Fibroblast of the conjunctiva (primary cell): ENCODE data around the gene ABR.
"Not testable (repeated sequence)": the region's sequence is repeated elsewhere in the genome, so short reads cannot be mapped to it uniquely, and the experiment has no call there.

ENCODE experiments used
- DNase-seq: peaks from one replicate; pipeline ENCODE4 v3.0.0-alpha.2; 2010; ENCODE audit warnings: low read depth

ABR gene

DNA sequence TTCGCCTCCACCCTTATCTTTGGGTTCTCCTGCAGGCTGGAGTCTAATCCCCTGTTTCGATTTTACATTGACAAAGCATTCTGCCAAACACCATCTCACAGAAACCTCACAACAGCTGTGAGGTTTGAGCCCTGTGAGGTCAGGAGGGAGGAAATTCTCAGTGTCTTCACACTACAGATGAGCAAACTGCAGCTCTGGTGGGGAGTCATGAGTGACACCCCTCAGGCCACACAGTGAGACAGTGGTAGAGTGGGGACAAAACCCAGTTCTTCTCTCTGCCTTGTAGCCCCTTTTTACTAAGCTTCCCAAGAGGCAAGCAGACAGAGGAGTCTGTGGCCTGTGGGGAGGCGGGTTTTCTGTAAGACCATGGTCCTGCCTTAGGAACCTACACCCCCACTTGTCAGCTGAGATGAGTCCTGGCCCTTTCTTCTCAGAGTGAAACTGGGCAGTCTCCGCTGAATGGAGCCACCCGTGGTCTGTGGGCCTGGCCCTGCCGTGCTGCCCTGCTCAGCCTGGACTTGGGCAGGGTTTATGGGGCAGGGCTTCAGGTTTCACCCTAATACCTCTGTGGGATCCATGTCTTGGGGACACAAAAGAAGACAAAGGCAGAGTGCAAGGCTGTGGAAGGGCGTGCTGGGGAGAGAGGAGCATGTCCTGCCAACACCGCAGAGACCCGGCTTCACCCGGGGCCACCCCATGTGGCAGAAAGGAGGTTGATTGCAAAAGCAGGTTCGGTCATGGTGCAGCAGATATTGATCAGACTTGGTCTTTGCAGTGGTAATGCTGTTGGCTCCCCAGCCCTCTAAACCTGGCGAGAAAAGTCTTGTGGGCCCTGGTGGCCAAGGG is 59.0 kb downstream of the ABR start:
- no peak for DNase-seq

DNA sequence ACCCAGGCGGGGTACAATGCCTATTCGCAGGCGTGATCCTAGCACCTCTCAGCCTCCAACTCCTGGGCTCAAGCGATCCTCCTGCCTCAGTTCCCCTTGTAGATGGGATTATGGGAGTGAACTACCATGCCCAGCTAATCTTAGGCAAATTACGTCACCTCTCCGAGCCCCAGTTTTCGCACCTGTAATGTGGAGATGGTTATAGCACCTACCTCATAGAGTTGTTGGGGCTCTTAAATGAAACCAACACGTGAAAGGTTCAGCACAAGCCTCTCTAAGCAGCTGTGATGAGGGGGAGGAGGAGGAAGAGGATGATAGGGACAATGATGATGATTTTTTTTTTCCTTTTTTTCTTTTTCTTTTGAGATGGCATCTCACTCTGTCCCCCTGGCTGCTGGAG is 59.9 kb downstream of the ABR start:
- DNase-seq, result no peak

GRCh38 chr17:1116602-1117001 is 63.2 kb downstream of the ABR start:
- no peak for DNase-seq

GRCh38 chr17:1112875-1113274 is 66.9 kb downstream of the ABR start:
- no peak for DNase-seq

DNA sequence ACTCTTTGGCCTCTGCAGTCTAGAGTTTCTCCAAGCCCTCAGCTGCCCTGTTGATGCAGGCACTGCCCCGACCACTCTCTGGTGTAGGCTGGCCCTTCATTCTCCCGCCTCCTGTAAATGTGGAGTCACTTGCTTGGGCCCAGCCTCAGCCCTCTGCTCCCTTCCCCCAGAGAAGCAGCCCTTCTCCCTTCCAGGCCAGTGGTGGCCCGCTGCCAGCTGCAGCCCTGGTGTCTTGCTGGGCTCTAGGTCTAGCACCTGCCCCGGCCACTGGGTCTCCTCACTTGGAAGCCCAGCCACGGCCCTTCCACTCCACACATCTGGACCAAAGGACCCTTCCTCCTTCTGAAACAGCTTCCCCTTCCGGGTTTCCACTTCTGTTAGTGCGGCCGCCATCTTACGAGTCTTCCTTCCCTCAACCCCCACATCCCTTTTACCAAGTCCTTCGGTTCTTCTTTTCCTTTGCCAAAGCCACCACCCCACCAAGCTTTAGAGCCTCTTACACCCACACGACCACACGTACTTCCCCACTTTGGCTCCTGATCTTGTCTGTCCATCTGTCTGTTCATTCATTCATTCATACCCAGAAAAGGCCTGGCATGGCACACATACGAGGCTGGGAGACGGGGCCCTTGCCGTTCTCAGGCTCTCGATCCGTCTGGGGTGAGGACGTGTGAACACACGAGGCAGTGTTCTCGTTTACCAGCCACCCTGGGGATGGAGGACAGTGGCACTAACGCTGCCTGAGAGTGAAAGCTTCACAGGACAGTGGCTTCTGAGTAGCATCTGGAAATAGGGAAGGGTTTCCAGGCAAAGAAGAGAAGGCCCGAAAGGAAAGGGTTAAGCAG is 68.0 kb downstream of the ABR start:
- DNase-seq, result no peak

DNA sequence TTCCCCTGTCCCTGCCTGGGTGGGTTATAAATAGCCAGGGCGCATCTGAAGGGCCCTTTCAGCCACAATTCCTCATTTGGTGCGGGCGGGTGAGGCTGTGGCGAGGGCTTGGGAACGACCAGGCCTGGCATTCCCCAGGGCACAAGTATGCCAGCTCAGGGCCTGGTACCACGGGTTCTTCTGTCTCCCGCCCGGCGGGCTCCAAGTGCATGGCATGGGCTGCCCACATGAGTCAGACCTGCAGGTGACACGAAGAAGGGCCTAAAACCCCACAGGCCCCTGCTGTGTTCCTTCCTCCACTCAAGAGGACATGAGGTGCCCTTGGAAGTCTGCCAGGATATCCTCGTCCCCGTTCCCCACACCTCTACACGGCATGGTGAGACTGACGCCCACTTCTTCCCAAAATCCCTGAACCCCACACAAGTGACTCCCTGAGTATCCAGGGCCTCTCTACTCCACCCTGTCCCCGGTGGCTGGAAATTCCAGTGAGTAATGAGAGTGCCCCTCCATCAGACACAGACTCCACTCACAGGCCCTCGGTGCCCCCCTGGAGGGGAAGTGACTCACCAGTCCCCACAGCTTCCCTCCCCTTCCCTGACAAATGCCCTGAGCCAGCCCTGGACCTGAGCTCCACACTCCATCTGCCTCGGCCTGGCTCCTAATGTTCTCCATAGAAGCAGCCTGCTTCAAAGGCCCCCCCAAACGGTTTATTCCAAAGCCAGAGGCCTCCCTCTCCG is 68.8 kb downstream of the ABR start:
- DNase-seq, result no peak

DNA sequence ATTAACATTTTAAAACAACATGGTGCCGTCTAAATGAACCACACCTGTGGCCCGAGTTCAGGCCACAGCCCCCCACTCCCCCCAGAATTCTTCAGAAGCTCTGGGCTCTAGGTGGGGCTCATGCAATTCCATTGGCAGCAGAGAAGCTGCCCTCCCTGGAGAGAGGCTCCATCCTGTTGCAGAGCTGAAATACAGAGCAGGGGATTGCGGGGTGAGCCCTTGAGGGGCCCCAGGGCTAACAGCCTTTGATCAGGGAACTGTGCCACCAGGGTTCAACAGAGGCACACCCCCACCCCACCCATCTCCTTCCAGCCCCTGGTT is 69.3 kb downstream of the ABR start:
- DNase-seq, result no peak

DNA sequence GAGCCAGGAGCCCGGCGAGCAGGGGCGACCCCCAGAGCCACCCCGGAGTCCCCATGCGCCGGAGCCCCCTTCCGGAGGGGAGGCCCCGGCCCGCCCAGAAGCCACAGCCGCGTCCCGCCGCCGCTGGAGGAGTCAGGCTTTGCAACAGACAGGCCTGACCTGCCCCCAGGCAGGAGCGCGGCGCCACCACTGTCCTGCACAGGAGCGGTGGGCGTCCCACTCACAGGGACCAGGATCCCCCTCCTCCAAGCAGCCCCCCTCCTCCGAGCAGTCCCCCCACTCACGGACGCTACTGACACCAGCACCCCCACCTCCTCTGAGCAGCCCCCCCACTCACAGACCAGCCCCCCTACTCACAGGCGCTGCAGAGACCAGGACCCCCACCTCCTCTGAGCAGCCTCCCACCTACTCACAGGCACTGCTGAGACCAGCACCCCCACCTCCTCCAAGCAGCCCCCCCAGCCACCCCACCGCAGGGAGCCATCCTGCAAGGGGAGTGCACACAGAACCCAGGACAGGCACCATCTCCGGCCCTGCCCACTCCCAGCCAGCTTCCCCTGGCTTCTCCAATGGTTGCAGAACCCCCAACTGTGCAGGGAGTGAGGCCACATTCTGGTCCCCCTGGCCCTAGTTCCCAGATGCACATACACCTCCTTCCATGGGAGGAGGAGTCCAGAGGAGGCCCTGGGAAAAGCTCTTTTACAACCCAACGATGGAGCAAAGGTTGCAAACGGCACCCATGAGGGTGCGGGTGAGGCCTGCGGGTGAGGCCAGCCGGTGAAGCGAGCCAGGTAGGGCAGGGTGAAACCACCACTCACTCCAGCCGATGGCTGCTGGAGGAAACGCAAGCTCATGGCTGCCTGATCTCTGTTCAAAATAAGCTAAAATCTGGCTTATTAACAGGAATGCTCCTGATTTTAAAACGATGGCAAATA is 69.9 kb downstream of the ABR start:
- DNase-seq, result no peak

DNA sequence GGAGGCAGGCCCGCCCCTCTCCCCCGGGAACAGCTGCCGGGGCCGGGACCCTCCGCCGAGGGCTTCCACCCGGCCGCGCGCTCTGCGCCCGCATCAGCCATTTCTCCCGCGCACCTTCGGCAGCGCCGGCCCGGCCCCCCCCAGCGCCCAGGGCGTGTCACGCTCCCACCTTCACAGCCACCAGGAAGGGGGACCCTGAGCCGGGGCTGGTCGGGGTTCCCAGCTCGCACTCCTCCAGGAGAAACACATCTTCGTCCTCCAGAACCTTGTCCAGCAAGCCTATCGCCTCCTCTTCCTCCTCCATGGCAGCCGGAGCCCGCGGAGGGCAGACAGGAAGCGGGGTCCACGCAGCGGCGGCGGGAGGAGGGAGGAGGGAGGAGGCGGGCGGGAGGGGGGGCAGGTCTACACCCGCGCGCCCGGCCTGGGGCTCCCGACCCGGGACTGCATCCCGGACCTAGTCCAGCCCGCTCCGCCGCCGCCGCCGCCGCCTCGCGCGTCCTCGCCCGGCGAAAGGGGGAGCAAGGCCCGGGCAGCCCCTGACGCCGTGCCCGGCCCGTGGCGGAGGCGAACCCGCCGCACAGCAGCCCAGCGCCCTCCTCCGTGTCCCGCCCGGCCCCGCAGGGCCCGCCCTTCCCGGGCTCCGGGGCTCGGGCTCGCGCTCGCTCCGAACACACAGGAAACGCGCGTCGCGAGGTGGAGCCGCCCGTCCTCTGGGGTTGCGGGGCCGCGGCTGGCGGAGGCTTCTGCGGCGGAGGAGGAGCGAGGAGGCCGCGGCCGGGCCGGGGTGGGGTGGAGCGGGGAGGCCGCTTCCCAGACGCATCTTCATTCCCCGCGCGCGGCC is 70.8 kb downstream of the ABR start:
- DNase-seq, result no peak

DNA sequence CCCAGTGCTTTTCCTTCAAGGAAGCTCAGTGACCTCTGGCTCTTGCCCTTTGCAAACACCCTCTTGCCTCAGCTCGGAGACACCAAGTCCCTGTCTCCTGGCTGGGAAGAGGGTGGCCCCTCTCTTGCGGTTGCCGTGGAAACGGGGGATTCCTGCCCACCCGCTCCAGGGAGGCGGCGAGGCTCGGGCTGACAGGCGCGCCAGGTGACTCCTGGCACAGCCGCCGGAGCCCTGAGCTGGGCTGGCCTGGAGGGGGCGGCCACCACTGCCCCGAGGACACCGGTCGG is 71.4 kb downstream of the ABR start:
- no peak for DNase-seq

GRCh38 chr17:1107777-1108477 is 71.9 kb downstream of the ABR start:
- no peak for DNase-seq

DNA sequence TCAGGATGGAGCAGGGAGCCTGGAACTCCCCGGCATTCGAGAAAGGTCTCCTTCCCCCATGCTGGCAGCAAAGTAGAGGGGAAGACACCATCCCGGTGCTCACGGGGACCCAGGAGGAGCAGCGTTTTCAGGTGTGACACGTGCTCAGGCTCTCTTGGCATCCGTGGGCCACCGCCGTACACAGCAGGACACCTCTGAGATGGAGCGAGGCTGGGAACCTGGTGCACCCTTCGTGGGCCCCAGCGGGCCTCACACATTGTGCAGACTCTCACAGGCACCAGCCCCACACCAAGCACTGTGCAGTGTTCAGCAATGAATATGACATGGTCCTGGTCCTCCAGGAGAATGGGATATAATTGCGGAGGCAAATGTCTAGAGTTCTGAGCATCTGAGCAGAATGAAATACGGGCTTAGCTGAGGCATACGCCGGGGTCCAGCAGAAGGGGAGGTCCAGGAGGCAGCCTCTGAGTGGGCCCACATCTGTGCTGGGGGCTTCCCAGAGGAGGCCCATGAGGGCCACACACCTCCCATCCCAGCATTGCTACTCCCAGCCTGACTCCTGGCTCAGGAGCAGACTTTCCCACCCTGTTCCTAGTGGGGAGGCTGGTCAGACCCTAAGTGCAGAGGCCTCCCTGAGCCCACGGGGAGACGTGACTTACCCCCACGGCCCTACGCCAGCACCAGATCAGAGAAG is 72.6 kb downstream of the ABR start:
- DNase-seq, result no peak

DNA sequence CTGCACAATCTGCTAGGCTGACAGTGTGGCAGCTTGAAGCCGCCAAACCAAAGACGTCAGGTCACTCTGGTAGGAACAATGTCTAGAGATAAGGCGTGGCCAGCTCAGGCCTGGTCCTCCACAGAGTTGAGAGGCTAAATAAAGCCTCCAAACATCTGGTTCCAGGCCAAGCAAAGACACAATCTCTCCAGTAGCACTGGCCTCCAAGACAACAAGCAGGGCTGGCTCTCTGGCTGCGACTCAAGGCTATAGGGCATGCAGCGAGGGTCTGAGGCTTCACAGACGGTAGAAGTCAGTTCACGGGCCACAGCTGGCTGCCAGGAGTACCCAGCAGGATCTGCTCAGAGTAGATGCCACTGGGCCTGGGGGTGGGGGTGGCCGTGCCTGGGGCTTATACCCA is 75.6 kb downstream of the ABR start:
- no peak for DNase-seq

- DNase-seq, result no peak
Measured at GRCh38 chr17:1100382-1100781, 79.4 kb downstream of the ABR start.

DNA sequence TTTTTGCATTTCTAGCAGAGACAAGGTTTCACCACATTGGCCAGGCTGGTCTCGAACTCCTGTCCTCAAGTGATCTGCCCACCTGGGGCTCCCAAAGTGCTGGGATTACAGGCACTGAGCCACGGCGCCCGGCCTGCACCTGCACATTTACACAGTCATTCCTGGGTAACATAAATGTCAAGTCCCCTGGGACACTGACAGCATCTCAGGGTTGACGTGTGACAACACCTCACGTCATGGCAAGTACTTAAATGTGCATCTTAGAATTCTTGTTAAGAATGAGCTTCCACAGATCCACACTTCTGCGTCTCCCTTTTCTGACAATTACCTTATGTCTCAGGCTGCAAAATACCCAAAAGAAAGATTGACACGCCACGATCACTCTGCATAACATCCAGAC is 80.5 kb downstream of the ABR start:
- no peak for DNase-seq

DNA sequence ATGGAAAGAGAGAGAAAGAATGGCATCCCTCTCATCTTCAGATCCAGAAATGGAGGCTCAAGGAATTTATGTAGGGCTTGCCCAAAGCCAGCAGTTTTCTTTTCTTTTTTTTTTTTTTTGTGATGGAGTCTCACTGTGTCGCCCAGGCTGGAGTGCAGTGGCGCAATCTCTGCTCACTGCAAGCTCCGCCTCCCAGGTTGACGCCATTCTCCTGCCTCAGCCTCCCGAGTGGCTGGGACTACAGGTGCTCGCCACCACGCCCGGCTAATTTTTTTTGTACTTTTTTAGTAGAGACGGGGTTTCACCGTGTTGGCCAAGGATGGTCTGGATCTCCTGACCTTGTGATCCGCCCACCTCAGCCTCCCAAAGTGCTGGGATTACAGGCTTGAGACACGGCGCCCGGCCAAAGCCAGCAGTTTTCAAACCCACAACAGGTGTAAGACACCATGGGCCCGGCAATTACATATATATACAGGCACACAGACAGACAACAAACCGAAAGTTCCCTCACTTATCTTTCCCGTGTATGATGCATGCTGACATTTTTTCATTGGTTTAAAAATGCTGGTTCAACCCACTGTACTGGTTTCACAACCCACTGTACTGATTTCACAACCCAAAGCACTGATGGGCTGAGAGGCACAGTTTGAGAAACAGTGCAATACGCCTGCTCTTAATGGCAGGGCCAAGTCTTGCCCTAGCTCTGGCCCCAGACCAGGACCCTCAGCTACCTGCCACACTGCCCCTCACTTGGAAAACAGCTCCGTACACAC is 81.6 kb downstream of the ABR start:
- DNase-seq, result not testable (repeated sequence)

- no peak for DNase-seq
Measured at GRCh38 chr17:1096215-1096614, 83.6 kb downstream of the ABR start.

DNA sequence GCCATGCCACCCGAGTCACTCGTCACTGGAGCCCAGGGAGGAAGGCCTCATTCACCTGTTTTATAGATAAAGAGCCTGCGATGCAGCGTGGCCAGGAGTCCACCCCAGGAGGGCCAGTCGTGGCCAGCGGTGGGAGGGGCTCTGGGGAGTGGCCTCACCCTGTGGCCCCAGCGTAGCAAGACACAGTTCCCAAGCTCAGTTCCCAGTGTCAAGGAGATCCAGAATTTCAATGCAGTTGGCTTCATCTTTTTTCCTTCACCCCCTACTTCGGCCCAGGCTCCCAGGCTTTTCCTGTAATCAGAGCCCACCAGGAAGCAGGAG is 84.0 kb downstream of the ABR start:
- no peak for DNase-seq
